CD4-positive, CD25-positive, alpha-beta regulatory T cell (primary cell): ENCODE results near the gene CGB8. TPM values are rescaled to one million over a fixed set of nuclear protein-coding genes. Genes with fewer than 3 reads are reported as not detected.
"Not testable (repeated sequence)": the region's sequence is repeated elsewhere in the genome, so short reads cannot be mapped to it uniquely, and the experiment has no call there.

Experiments
- ATAC-seq, 2 donors: fragments of 150-1000 bp; cut with Tn5 transposase; one replicate each; pipeline ENCODE4 v1.10.0; 2021; ENCODE audit warnings: low read depth in 2 of 2, moderate number of reproducible peaks in 2 of 2, moderate library complexity in 1 of 2
- DNase-seq, 3 donors: peaks; one replicate each; pipeline versions ENCODE4 v3.0.0 to v3.0.0-alpha.2; 2012 to 2022; ENCODE audit warnings: mixed read lengths in 1 of 3
- H3K27ac ChIP-seq: one replicate; pipeline ENCODE4 v1.7.0; 2013; ENCODE audit warnings: mild to moderate bottlenecking, low read length; ENCODE audit not compliant: insufficient read depth, poor library complexity, severe bottlenecking
- H3K27me3 ChIP-seq: one replicate; pipeline ENCODE4 v1.7.0; 2013; ENCODE audit warnings: low read length; ENCODE audit not compliant: control insufficient read depth, insufficient read depth
- H3K36me3 ChIP-seq: one replicate; pipeline ENCODE4 v1.7.0; 2013; ENCODE audit warnings: mild to moderate bottlenecking, low read length, moderate library complexity; ENCODE audit not compliant: control insufficient read depth, insufficient read depth
- H3K4me1 ChIP-seq: 2 replicates; pipeline ENCODE4 v1.7.0; 2013; ENCODE audit warnings: mild to moderate bottlenecking, low read length; ENCODE audit not compliant: insufficient read depth, control insufficient read depth, poor library complexity, severe bottlenecking
- H3K4me3 ChIP-seq: one replicate; pipeline ENCODE4 v1.7.0; 2013; ENCODE audit warnings: low read depth, mild to moderate bottlenecking, low read length, moderate library complexity
- H3K9me3 ChIP-seq, 2 experiments: 1 replicate in 1 of 2; 2 replicates in 1 of 2; pipeline ENCODE4 v1.7.0; 2013; ENCODE audit warnings: low read length in 2 of 2, mild to moderate bottlenecking in 1 of 2, moderate library complexity in 1 of 2; ENCODE audit not compliant: control insufficient read depth in 2 of 2
- H3K27ac Mint-ChIP-seq, 3 donors: one replicate each; pipeline ENCODE4 v1.8.0; 2020 to 2022; ENCODE audit warnings: mild to moderate bottlenecking in 3 of 3, mixed read lengths in 3 of 3, moderate library complexity in 2 of 3
- H3K27me3 Mint-ChIP-seq: one replicate; pipeline ENCODE4 v1.8.0; 2022; ENCODE audit warnings: mild to moderate bottlenecking, mixed read lengths
- H3K36me3 Mint-ChIP-seq: one replicate; pipeline ENCODE4 v1.8.0; 2020; ENCODE audit warnings: mixed read lengths
- H3K4me1 Mint-ChIP-seq, 4 donors: one replicate each; pipeline ENCODE4 v1.8.0; 2020 to 2022; ENCODE audit warnings: mixed read lengths in 4 of 4, mild to moderate bottlenecking in 1 of 4
- H3K4me3 Mint-ChIP-seq, 4 donors: one replicate each; pipeline ENCODE4 v1.8.0; 2020 to 2022; ENCODE audit warnings: mild to moderate bottlenecking in 4 of 4, mixed read lengths in 4 of 4, moderate library complexity in 3 of 4
- H3K9me3 Mint-ChIP-seq, 7 donors: one replicate each; pipeline ENCODE4 v1.8.0; 2020 to 2022; ENCODE audit warnings: mixed read lengths in 7 of 7, mild to moderate bottlenecking in 3 of 7, moderate library complexity in 2 of 7
- polyA plus RNA-seq, 4 donors: library from polyadenylated mRNA; unstranded; fragments of 300-500 nt; fragmentation: Illumina TruSeq; gene quantifications; one replicate each; pipeline ENCODE4 v1.2.3, GENCODE V29; 2021
- total RNA-seq: library from RNA; stranded (reverse); gene quantifications from one replicate; pipeline ENCODE4 v1.2.3, GENCODE V29; 2022

The CGB8 gene
- total and polyA plus RNA-seq, 5 donors from 2014 or later: not detected

- H3K27ac ChIP-seq: no peak overlapping the region
- no peak for DNase-seq
- peak overlapping the region in 1 of 4 donors; percentile 49 for H3K4me3 Mint-ChIP-seq
- no peak overlapping the region for H3K4me3 ChIP-seq
- no peaks in the 10 kb centered on the region for H3K36me3 ChIP-seq
- peaks cover 0 to 1% (median 0%) of the 10 kb centered on the region in 7 donors for H3K9me3 Mint-ChIP-seq
- H3K9me3 ChIP-seq: no peaks in the 10 kb centered on the region
- H3K4me1 Mint-ChIP-seq: peaks cover 7 to 34% (median 15%) of the 10 kb centered on the region in 4 donors
- no peak for ATAC-seq
- H3K36me3 Mint-ChIP-seq: no peaks in the 10 kb centered on the region
- H3K27me3 ChIP-seq: no peaks in the 10 kb centered on the region
- peaks cover 29% of the 10 kb centered on the region for H3K4me1 ChIP-seq
- H3K27me3 Mint-ChIP-seq: peaks cover 10% of the 10 kb centered on the region
- H3K27ac Mint-ChIP-seq: no peak overlapping the region
Measured at GRCh38 chr19:49022116-49022515, 26.8 kb downstream of the CGB8 start.

GRCh38 chr19:49020931-49021895 is 27.7 kb downstream of the CGB8 start:
- H3K4me1 Mint-ChIP-seq: peaks cover 7 to 36% (median 15%) of the 10 kb centered on the region in 4 donors
- H3K9me3 ChIP-seq: no peaks in the 10 kb centered on the region
- no peak for ATAC-seq
- no peak overlapping the region for H3K27ac ChIP-seq
- H3K27ac Mint-ChIP-seq: peak overlapping the region in 2 of 3 donors; percentile 52 to 60
- DNase-seq: no peak
- peaks cover 10% of the 10 kb centered on the region for H3K27me3 Mint-ChIP-seq
- H3K36me3 Mint-ChIP-seq: no peaks in the 10 kb centered on the region
- no peaks in the 10 kb centered on the region for H3K27me3 ChIP-seq
- H3K4me1 ChIP-seq: peaks cover 31% of the 10 kb centered on the region
- H3K36me3 ChIP-seq: no peaks in the 10 kb centered on the region
- H3K4me3 ChIP-seq: no peak overlapping the region
- peak overlapping the region in 3 of 4 donors; percentile 1 to 80 (median 1) for H3K4me3 Mint-ChIP-seq
- H3K9me3 Mint-ChIP-seq: peaks cover 0 to 1% (median 0%) of the 10 kb centered on the region in 7 donors

- no peaks in the 10 kb centered on the region for H3K36me3 ChIP-seq
- H3K27ac ChIP-seq: no peak overlapping the region
- peak overlapping the region in 2 of 4 donors; percentile 80 to 92 for H3K4me3 Mint-ChIP-seq
- ATAC-seq: no peak
- no peaks in the 10 kb centered on the region for H3K27me3 ChIP-seq
- peaks cover 31% of the 10 kb centered on the region for H3K4me1 ChIP-seq
- peaks cover 7 to 39% (median 15%) of the 10 kb centered on the region in 4 donors for H3K4me1 Mint-ChIP-seq
- H3K36me3 Mint-ChIP-seq: peaks cover 3% of the 10 kb centered on the region
- H3K9me3 ChIP-seq: no peaks in the 10 kb centered on the region
- peaks cover 10% of the 10 kb centered on the region for H3K27me3 Mint-ChIP-seq
- peaks cover 0 to 1% (median 0%) of the 10 kb centered on the region in 7 donors for H3K9me3 Mint-ChIP-seq
- H3K27ac Mint-ChIP-seq: no peak overlapping the region
- DNase-seq: no peak
- no peak overlapping the region for H3K4me3 ChIP-seq
Measured at GRCh38 chr19:49020342-49020741, 28.6 kb downstream of the CGB8 start.

GRCh38 chr19:49019242-49019932 is 29.5 kb downstream of the CGB8 start:
- H3K27ac ChIP-seq: no peak overlapping the region
- H3K4me3 ChIP-seq: peak overlapping the region; percentile 64
- peaks cover 31% of the 10 kb centered on the region for H3K4me1 ChIP-seq
- no peaks in the 10 kb centered on the region for H3K27me3 ChIP-seq
- Mint-ChIP-seq H3K27me3 (peaks cover 10% of the 10 kb centered on the region), H3K27ac (peak overlapping the region; percentile 79 to 92 (median 90)), H3K9me3 (peaks cover 0 to 1% (median 0%) of the 10 kb centered on the region in 7 donors), H3K4me3 (peak overlapping the region; percentile 80 to 94 (median 92)), H3K4me1 (peaks cover 7 to 39% (median 15%) of the 10 kb centered on the region in 4 donors), H3K36me3 (peaks cover 3% of the 10 kb centered on the region)
- DNase-seq (peak; percentile 54 to 57 (median 54)), ATAC-seq (peak in 1 of 2 donors; percentile 18)
- H3K9me3 ChIP-seq: no peaks in the 10 kb centered on the region
- no peaks in the 10 kb centered on the region for H3K36me3 ChIP-seq

- H3K4me3 Mint-ChIP-seq: peak overlapping the region; percentile 80 to 94 (median 92)
- H3K27ac Mint-ChIP-seq: peak overlapping the region; percentile 79 to 92 (median 90)
- ATAC-seq, H3K9me3 ChIP-seq, H3K27ac ChIP-seq, H3K9me3 Mint-ChIP-seq, H3K36me3 Mint-ChIP-seq, H3K27me3 ChIP-seq, H3K36me3 ChIP-seq: not testable (repeated sequence)
- peaks cover 7 to 39% (median 15%) of the 10 kb centered on the region in 4 donors for H3K4me1 Mint-ChIP-seq
- peaks cover 10% of the 10 kb centered on the region for H3K27me3 Mint-ChIP-seq
- Histone ChIP-seq H3K4me1 (peaks cover 31% of the 10 kb centered on the region), H3K4me3 (peak overlapping the region; percentile 66)
- peak in 2 of 3 donors; percentile 28 to 53 for DNase-seq
Measured at GRCh38 chr19:49018388-49019241, 30.3 kb downstream of the CGB8 start.

GRCh38 chr19:49017666-49018351 is 31.1 kb downstream of the CGB8 start:
- peak overlapping the region; percentile 80 to 94 (median 92) for H3K4me3 Mint-ChIP-seq
- H3K4me1 ChIP-seq: peaks cover 31% of the 10 kb centered on the region
- H3K9me3 Mint-ChIP-seq: peaks cover 0 to 1% (median 0%) of the 10 kb centered on the region in 7 donors
- H3K4me1 Mint-ChIP-seq: peaks cover 7 to 39% (median 15%) of the 10 kb centered on the region in 4 donors
- no peaks in the 10 kb centered on the region for H3K9me3 ChIP-seq
- ATAC-seq: peak; percentile 85
- DNase-seq: peak; percentile 59 to 72 (median 69)
- H3K27ac ChIP-seq: peak overlapping the region; percentile 49
- peaks cover 3% of the 10 kb centered on the region for H3K36me3 Mint-ChIP-seq
- no peaks in the 10 kb centered on the region for H3K36me3 ChIP-seq
- H3K27me3 ChIP-seq: no peaks in the 10 kb centered on the region
- H3K4me3 ChIP-seq: peak overlapping the region; percentile 66
- peaks cover 10% of the 10 kb centered on the region for H3K27me3 Mint-ChIP-seq
- H3K27ac Mint-ChIP-seq: peak overlapping the region in 2 of 3 donors; percentile 59 to 79
